Upper lobe of left lung (tissue), 6 donors: Measurements from ENCODE around the gene ZDHHC8. TPM values are rescaled to one million over a fixed set of nuclear protein-coding genes. Genes with fewer than 3 reads are reported as not detected.

Source experiments
- ATAC-seq, 2 donors: fragments of 200-7000 bp; cut with Tn5 transposase; one replicate each; pipeline ENCODE4 v1.9.1; 2022; ENCODE audit warnings: mild to moderate bottlenecking in 2 of 2, moderate library complexity in 2 of 2; ENCODE audit not compliant: low FRiP score in 2 of 2
- DNase-seq, 2 donors: peaks; one replicate each; pipeline ENCODE4 v3.0.0-alpha.2; 2019 to 2020
- H3K27ac ChIP-seq, 4 donors: fragments of 200-600 bp; sonication (generic); one replicate each; pipeline ENCODE4 v1.5.1; 2016 to 2019
- H3K27me3 ChIP-seq, 4 donors: fragments of 200-600 bp; sonication (generic); one replicate each; pipeline ENCODE4 v1.5.1; 2017 to 2019
- H3K36me3 ChIP-seq, 4 donors: fragments of 200-600 bp; sonication (generic); one replicate each; pipeline ENCODE4 v1.5.1; 2016 to 2019
- H3K4me1 ChIP-seq, 4 donors: fragments of 200-600 bp; sonication (generic); one replicate each; pipeline ENCODE4 v1.5.1; 2018 to 2019
- H3K4me3 ChIP-seq, 4 donors: fragments of 200-600 bp; sonication (generic); one replicate each; pipeline ENCODE4 v1.5.1; 2017 to 2019; ENCODE audit warnings: mild to moderate bottlenecking in 2 of 4, moderate library complexity in 1 of 4
- H3K9me3 ChIP-seq, 4 donors: fragments of 200-600 bp; sonication (generic); one replicate each; pipeline ENCODE4 v1.5.1; 2018 to 2019
- CTCF ChIP-seq, 6 experiments: fragments of 450-650 bp in 4 of 6; fragments of 200-600 bp in 2 of 6; sonication (generic) in 2 of 6; IDR thresholded peaks; one replicate each; pipeline ENCODE4 v1.5.1; 2016 to 2019; ENCODE audit warnings: antibody characterized with exemption in 6 of 6
- EP300 ChIP-seq, 4 donors: sonication (generic); formaldehyde crosslinking; IDR thresholded peaks; one replicate each; pipeline ENCODE4 v1.5.1; 2017; ENCODE audit warnings: antibody characterized with exemption in 4 of 4, control low read depth in 2 of 4
- POLR2A ChIP-seq, 4 donors: fragments of 450-650 bp; IDR thresholded peaks; one replicate each; pipeline ENCODE4 v1.5.1; 2016 to 2017; ENCODE audit warnings: antibody characterized with exemption in 4 of 4, mild to moderate bottlenecking in 2 of 4
- POLR2AphosphoS5 ChIP-seq, 2 donors: sonication (generic); formaldehyde crosslinking; IDR thresholded peaks; one replicate each; pipeline ENCODE4 v1.5.1; 2017; ENCODE audit warnings: antibody characterized with exemption in 2 of 2
- WGBS, 2 donors: methylation state at CpG; one replicate each; pipeline ENCODE4 v1.1.5; 2017 to 2018; 5-methylcytosine and 5-hydroxymethylcytosine counted together
- total RNA-seq, 6 donors: library from RNA; depleted of rRNA in 4 of 6; stranded (reverse); fragments of >200 nt in 4 of 6; gene quantifications; one replicate each; pipeline versions ENCODE4 v1.1.0 to v1.2.1, GENCODE V29; 2016 to 2021
- donor health status: DM: no; HTN: no; CAD: no; lungs with moderate emphysema.
- donor health status: DM: no; HTN: yes; CAD: no; lungs with severe emphysema.

Gene ZDHHC8
- total RNA-seq, 6 donors from 2014 or later, result 19.5 to 87.1 (median 63.9) TPM

GRCh38 chr22:20123366-20124082 is 8.1 kb upstream of the ZDHHC8 start:
- DNase-seq, result peak in 1 of 2 donors; percentile 36
- Histone ChIP-seq H3K36me3 (peaks cover 6 to 80% (median 61%) of the 10 kb centered on the region in 4 donors), H3K4me1 (peaks cover 3 to 17% (median 11%) of the 10 kb centered on the region in 4 donors), H3K4me3 (no peak overlapping the region), H3K27me3 (no peaks in the 10 kb centered on the region), H3K9me3 (no peaks in the 10 kb centered on the region), H3K27ac (no peak overlapping the region)
- WGBS, 2 donors, result 80 to 90% methylated on average over 4 to 13 of the region's 13 CpGs
- ATAC-seq, result no peak
- TF ChIP-seq POLR2AphosphoS5 (IDR thresholded peaks at IDR 0.05), result no peak
- TF ChIP-seq CTCF (IDR thresholded peaks at IDR 0.05), result no peak

- H3K36me3 ChIP-seq, result peaks cover 6 to 78% (median 59%) of the 10 kb centered on the region in 4 donors
- no peak for TF ChIP-seq POLR2A (IDR thresholded peaks at IDR 0.05)
- TF ChIP-seq POLR2AphosphoS5 (IDR thresholded peaks at IDR 0.05), result no peak
- no peak for TF ChIP-seq EP300 (IDR thresholded peaks at IDR 0.05)
- TF ChIP-seq CTCF (IDR thresholded peaks at IDR 0.05), result no peak
- WGBS, 2 donors, result 95 to 98% methylated on average over 8 to 10 of the region's 11 CpGs
Observed at GRCh38 chr22:20124083-20124787, 7.4 kb upstream of the ZDHHC8 start.

GRCh38 chr22:20125201-20126174 is 6.1 kb upstream of the ZDHHC8 start:
- Histone ChIP-seq H3K9me3 (no peaks in the 10 kb centered on the region), H3K4me3 (no peak overlapping the region), H3K4me1 (peaks cover 0 to 6% (median 3%) of the 10 kb centered on the region in 4 donors), H3K27ac (no peak overlapping the region), H3K36me3 (peaks cover 0 to 65% (median 50%) of the 10 kb centered on the region in 4 donors), H3K27me3 (no peaks in the 10 kb centered on the region)
- ATAC-seq, result no peak
- TF ChIP-seq EP300 (IDR thresholded peaks at IDR 0.05), result no peak
- TF ChIP-seq POLR2AphosphoS5 (IDR thresholded peaks at IDR 0.05), result no peak
- TF ChIP-seq POLR2A (IDR thresholded peaks at IDR 0.05), result no peak
- no peak for TF ChIP-seq CTCF (IDR thresholded peaks at IDR 0.05)
- WGBS, 2 donors, result 91 to 95% methylated on average over 13 to 32 of the region's 32 CpGs
- DNase-seq, result peak in 1 of 2 donors; percentile 60

More at GRCh38 chr22:20124083-20124787, 7.4 kb upstream of the ZDHHC8 start:
- DNase-seq (peak in 1 of 2 donors; percentile 29), ATAC-seq (no peak)
- H3K9me3 ChIP-seq, result no peaks in the 10 kb centered on the region
- H3K27me3 ChIP-seq, result no peaks in the 10 kb centered on the region
- no peak overlapping the region for H3K4me3 ChIP-seq
- H3K4me1 ChIP-seq, result peaks cover 0 to 10% (median 4%) of the 10 kb centered on the region in 4 donors
- no peak overlapping the region for H3K27ac ChIP-seq

- Histone ChIP-seq H3K27ac (no peak overlapping the region), H3K36me3 (peaks cover 0 to 55% (median 43%) of the 10 kb centered on the region in 4 donors), H3K27me3 (no peaks in the 10 kb centered on the region), H3K4me1 (peaks cover 0 to 11% (median 8%) of the 10 kb centered on the region in 4 donors), H3K9me3 (no peaks in the 10 kb centered on the region), H3K4me3 (no peak overlapping the region)
- ATAC-seq, result no peak
- DNase-seq, result peak in 1 of 2 donors; percentile 70
- WGBS, 2 donors, result 88 to 92% methylated on average over 15 to 19 of the region's 19 CpGs
- TF ChIP-seq POLR2AphosphoS5 (IDR thresholded peaks at IDR 0.05) (no peak), CTCF (IDR thresholded peaks at IDR 0.05) (no peak), POLR2A (IDR thresholded peaks at IDR 0.05) (no peak), EP300 (IDR thresholded peaks at IDR 0.05) (no peak)
Observed at GRCh38 chr22:20126284-20127029, 5.1 kb upstream of the ZDHHC8 start.
